SU-DHL-6 (cell line): ENCODE measurements around the gene KCNN1.

ENCODE experiments used
- H2AFZ ChIP-seq: fragments of 200-600 bp; sonication (generic); 2 replicates; pipeline ENCODE4 v1.6.1; 2014; ENCODE audit warnings: low read depth, mild to moderate bottlenecking, moderate library complexity, mixed read lengths, antibody characterized with exemption, low read length; ENCODE audit not compliant: severe bottlenecking
- H3F3A ChIP-seq: fragments of 200-600 bp; shearing (Covaris generic); 2 replicates; pipeline ENCODE4 v1.6.0; 2016; ENCODE audit warnings: antibody characterized with exemption, mild to moderate bottlenecking; ENCODE audit not compliant: insufficient read depth
- H3K27ac ChIP-seq: fragments of 200-600 bp; sonication (generic); 2 replicates; pipeline ENCODE4 v1.5.1; 2016; ENCODE audit warnings: low read depth, mild to moderate bottlenecking, low read length, moderate library complexity, mixed read lengths
- H3K27me3 ChIP-seq: fragments of 200-600 bp; sonication (generic), shearing (Covaris generic); 2 replicates; pipeline ENCODE4 v1.6.0; 2014; ENCODE audit warnings: mild to moderate bottlenecking, low read length
- H3K36me3 ChIP-seq: fragments of 200-600 bp; sonication (generic); 2 replicates; pipeline ENCODE4 v1.6.1; 2014; ENCODE audit warnings: mild to moderate bottlenecking, low read length, mixed read lengths
- H3K4me2 ChIP-seq: fragments of 300-600, 200-600 bp; shearing (Covaris generic), sonication (generic); 2 replicates; pipeline ENCODE4 v1.6.0; 2014; ENCODE audit warnings: low read length, low read depth, mild to moderate bottlenecking; ENCODE audit not compliant: poor library complexity, severe bottlenecking
- H3K4me3 ChIP-seq: fragments of 200-600 bp; sonication (generic); 2 replicates; pipeline ENCODE4 v1.5.1; 2014; ENCODE audit warnings: antibody characterized with exemption, low read length, mild to moderate bottlenecking, mixed read lengths; ENCODE audit not compliant: insufficient read depth, poor library complexity, severe bottlenecking
- H3K79me2 ChIP-seq: fragments of 200-600 bp; sonication (generic); 2 replicates; pipeline ENCODE4 v1.6.1; 2014; ENCODE audit warnings: mild to moderate bottlenecking, low read length, moderate library complexity; ENCODE audit not compliant: insufficient read depth
- H3K9ac ChIP-seq: fragments of 200-600 bp; sonication (generic); 2 replicates; pipeline ENCODE4 v1.7.0; 2014; ENCODE audit warnings: mild to moderate bottlenecking, low read length
- H3K9me2 ChIP-seq: fragments of 200-600 bp; sonication (generic); replicated peaks from 2 replicates; pipeline ENCODE4 v1.6.1; 2014; ENCODE audit warnings: low read length; ENCODE audit not compliant: insufficient read depth
- H3K9me3 ChIP-seq: fragments of 200-600 bp; sonication (generic); 2 replicates; pipeline ENCODE4 v1.6.1; 2014; ENCODE audit warnings: low read length, mixed read lengths; ENCODE audit not compliant: insufficient read depth
- H4K20me1 ChIP-seq: fragments of 200-600 bp; sonication (generic); 2 replicates; pipeline ENCODE4 v1.6.1; 2014; ENCODE audit warnings: low read depth, mild to moderate bottlenecking, antibody characterized with exemption, low read length, moderate library complexity, mixed read lengths
- EZH2phosphoT487 ChIP-seq: fragments of 200-600 bp; sonication (generic), shearing (Covaris generic); conservative IDR thresholded peaks from 2 replicates; pipeline ENCODE4 v1.6.1; 2018; ENCODE audit warnings: mild to moderate bottlenecking, antibody characterized with exemption, low read length, moderate library complexity, mixed read lengths
- TF ChIP-seq, protein P1 (sequence below): fragments of 200-600 bp; sonication (generic); IDR thresholded peaks from one replicate; pipeline ENCODE4 v1.5.1; 2017; ENCODE audit warnings: antibody characterized with exemption, mild to moderate bottlenecking, low read length, moderate library complexity; ENCODE audit not compliant: insufficient read depth, poor library complexity, severe bottlenecking

Gene KCNN1

DNA sequence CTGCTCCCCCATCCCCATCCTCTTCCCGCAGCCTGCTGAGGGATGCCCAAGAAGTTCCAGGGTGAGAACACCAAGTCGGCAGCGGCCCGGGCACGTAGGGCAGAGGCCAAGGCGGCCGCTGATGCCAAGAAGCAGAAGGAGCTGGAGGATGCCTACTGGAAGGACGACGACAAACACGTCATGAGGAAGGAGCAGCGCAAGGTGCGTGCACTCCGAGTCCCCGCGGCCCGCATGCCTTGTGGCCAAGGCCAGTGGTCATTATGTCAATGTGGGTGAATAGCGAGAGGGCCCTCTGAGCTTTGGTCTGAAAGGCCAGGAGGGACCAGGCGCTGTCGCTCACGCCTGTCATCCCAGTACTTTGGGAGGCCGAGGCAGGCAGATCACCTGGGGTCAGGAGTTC, 30.5 kb upstream of the KCNN1 start:
- Histone ChIP-seq H3K27ac (no peak overlapping the region), H3K4me2 (no peak overlapping the region), H3K27me3 (no peaks in the 10 kb centered on the region), H3F3A (no peaks in the 10 kb centered on the region), H3K36me3 (no peaks in the 10 kb centered on the region), H3K9me2 (no peaks in the 10 kb centered on the region), H3K4me3 (no peak overlapping the region), H3K9me3 (no peaks in the 10 kb centered on the region), H4K20me1 (no peaks in the 10 kb centered on the region), H3K79me2 (peaks cover 13% of the 10 kb centered on the region), H2AFZ (no peak overlapping the region), H3K9ac (no peak overlapping the region)
- no peak for TF ChIP-seq EZH2phosphoT487
- TF ChIP-seq, protein P1, sequence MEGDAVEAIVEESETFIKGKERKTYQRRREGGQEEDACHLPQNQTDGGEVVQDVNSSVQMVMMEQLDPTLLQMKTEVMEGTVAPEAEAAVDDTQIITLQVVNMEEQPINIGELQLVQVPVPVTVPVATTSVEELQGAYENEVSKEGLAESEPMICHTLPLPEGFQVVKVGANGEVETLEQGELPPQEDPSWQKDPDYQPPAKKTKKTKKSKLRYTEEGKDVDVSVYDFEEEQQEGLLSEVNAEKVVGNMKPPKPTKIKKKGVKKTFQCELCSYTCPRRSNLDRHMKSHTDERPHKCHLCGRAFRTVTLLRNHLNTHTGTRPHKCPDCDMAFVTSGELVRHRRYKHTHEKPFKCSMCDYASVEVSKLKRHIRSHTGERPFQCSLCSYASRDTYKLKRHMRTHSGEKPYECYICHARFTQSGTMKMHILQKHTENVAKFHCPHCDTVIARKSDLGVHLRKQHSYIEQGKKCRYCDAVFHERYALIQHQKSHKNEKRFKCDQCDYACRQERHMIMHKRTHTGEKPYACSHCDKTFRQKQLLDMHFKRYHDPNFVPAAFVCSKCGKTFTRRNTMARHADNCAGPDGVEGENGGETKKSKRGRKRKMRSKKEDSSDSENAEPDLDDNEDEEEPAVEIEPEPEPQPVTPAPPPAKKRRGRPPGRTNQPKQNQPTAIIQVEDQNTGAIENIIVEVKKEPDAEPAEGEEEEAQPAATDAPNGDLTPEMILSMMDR, result no peak

DNA sequence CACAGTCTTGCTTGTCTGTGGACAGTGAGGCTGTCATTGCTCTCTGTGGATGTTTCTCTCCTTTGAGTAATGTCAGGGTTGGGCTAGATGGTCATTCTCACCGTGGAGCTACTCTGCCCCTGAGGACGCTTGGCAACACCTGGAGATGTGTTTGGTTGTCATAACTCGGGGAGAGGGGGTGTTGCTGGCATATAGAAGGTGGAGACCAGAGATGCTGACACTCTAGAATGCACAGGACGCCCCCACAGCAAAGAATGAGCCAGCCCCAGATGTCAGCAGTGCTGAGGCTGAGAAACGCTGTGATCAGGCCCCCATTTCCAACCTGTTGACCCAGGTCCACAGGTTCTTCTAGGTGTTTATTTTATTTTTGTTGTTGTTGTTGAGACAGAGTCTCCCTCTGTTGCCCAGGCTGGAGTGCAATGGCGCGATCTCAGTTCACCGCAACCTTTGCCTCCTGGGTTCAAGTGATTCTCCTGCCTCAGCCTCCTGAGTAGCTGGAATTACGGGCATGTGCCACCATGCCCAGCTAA, 29.5 kb upstream of the KCNN1 start:
- H3K27me3 ChIP-seq, result no peaks in the 10 kb centered on the region
- no peak overlapping the region for H3K27ac ChIP-seq
- no peaks in the 10 kb centered on the region for H3K9me2 ChIP-seq
- no peak overlapping the region for H3K4me3 ChIP-seq
- H4K20me1 ChIP-seq, result no peaks in the 10 kb centered on the region
- H3K36me3 ChIP-seq, result no peaks in the 10 kb centered on the region
- H3F3A ChIP-seq, result no peaks in the 10 kb centered on the region
- H2AFZ ChIP-seq, result no peak overlapping the region
- no peak overlapping the region for H3K4me2 ChIP-seq
- H3K79me2 ChIP-seq, result peaks cover 13% of the 10 kb centered on the region
- H3K9ac ChIP-seq, result no peak overlapping the region
- TF ChIP-seq, protein P1, result no peak
- TF ChIP-seq EZH2phosphoT487, result no peak
- no peaks in the 10 kb centered on the region for H3K9me3 ChIP-seq

DNA sequence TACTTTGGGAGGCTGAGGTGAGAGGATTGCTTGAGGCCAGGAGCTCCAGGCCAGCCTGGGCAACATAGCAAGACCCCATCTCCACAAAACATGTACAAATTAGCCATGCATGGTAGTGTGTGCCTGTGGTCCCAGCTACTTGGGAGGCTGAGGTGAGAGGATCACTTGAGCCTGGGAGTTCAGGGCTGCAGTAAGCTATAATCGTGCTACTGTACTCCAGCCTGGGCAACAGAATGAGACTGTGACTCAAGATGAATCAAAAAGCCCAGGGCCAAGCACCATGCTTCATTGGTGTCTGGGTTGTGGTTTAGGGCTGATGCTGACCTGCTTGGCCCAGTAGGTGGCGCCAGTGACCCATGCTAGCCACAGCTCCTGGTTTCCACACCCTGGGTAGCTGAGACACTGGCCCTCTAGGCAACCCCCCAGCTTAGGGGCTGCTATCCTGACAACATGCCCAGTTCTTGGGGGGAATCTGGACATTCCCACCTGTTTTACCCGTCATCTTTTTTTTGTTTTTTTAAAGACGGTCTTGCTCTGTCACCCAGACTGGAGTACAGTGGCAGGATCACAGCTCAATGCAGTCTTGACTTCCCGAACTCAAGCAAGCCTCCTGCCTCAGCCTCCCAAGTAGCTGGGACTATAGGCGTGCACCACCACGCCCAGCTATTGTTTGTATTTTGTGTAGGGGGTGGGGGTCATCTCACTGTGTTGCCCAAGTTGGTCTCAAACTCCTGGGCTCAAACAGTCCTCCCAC, 28.6 kb upstream of the KCNN1 start:
- Histone ChIP-seq H3K9me3 (no peaks in the 10 kb centered on the region), H3K4me2 (no peak overlapping the region), H3K27me3 (no peaks in the 10 kb centered on the region), H3K36me3 (no peaks in the 10 kb centered on the region), H3K27ac (no peak overlapping the region), H3K79me2 (peaks cover 9% of the 10 kb centered on the region), H3K4me3 (no peak overlapping the region), H2AFZ (no peak overlapping the region), H4K20me1 (no peaks in the 10 kb centered on the region), H3F3A (no peaks in the 10 kb centered on the region), H3K9me2 (no peaks in the 10 kb centered on the region), H3K9ac (no peak overlapping the region)
- TF ChIP-seq, protein P1, result peak; percentile 73
- no peak for TF ChIP-seq EZH2phosphoT487
